NCI-H524 (cell line): ENCODE results near the gene MYO15B.

Experiments
- DNase-seq, 2 experiments: peaks; one replicate each; lab custom pipeline; 2025; lab: John Stamatoyannopoulos, UW

The MYO15B gene

DNA sequence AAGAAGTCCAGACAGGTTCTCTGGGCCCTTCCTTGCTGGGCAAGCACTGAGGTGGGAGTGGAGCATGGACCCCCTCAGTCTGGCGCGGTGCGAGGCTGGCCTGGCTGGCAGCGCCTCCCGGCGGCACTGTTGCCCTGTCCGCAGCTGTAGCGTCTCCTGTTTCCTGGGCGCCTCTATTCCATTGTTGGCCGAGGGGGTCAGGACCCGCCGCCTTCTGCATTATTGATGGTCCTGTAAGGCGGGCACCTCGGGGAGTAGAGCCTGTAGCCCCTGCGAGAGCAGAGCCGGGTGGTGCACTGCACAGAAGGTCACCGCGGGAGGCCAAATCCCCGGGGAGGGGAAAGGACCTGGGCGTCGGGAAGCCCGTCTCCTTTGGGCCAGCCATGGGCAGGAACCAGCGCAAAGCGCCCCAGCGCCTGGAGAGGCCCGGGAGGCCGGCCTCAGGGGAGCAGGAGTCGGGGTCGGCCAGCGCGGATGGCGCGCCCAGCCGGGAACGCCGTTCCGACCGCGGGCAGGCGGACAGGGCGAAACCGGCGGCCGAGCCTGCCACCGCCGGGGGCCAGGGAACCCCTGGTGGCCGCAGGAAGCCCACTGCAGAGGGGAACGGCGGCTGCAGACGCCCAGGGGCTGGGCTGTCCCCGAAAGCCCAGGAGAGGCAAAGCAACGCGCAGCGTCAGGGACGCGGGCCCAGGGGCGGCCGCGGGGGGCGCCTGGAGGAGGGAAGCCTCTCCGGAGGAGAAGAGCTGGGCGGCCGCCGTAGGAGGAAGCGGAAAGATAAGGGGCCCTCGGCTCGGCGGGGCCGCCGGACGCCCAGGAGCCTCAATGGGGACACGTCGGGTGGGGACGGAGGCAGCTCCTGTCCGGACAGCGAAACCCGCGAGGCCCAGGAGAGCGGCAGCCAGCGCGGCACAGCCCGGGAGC lies at the start of gene MYO15B:
TSS of gene MYO15B (plus strand) at position 126 of the 921 bp plus-strand sequence. CDS start at position 384, 258 bp downstream.
- DNase-seq: peak; percentile 68 to 78

DNA sequence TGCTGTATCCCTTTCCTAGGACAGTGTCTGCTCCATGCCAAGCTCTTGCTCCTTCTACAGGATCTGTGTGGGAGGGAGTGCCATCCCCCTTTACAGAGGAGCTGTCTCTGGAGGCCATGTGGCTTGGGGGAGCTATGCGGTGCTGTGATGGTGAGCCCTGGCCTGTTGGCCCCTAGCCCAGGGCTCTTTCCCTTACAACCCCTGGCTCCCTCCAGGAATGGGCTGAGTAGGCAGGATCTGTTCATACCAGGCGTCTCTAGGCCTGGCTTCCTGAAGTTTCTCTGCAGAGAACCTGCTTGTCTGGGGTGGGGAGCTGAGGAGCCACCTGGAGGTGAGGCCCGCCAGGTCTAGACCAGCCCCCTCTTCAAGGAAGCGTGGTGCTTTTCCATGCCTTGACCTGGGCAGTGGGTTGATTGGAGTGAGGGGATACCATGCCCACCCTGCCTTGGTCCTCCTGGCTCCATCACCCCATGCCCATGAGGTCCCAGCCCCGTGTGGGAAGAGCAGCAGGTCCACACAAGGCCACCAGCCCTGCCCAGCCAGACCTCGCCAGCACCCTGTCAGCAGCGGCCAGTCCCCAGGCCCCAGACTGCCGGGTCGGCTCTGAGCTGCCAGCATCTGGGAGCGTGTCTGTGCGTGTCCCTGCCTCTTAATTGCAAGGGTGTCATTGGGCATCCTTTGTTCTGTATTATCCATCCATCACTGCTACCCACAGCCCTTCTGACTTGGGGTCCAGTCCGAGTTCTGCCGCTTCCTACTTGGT lies 47.5 kb upstream of the MYO15B start:
- no peak for DNase-seq

DNA sequence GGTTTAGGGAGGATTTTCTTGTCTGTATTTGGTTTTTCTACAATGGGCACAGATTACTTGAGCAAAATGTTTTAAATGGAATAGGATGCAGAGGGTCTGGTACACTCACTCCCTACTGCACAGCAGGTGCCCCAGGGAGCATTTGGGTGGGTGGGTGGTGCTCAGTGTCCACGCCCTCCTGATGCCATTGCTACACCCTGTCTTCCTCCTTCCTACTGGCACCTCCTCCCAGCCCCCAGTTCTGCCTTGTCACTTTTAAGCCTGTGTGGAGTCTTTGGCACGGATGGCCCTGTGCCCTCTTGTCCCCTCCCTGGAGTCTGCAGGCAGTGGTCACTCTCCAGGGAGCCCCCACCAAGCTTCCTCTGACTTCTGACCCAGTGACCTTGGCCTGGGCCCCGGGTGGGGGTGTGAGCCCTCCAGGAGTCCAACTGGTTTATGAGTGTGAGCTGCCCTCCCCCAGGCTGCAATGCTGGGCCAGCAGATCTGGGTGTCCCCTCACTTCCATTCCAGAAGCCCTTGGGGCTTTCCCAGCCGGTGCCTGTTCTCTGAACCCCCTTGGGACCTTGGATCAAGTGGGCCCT lies 46.6 kb upstream of the MYO15B start:
- no peak for DNase-seq

DNA sequence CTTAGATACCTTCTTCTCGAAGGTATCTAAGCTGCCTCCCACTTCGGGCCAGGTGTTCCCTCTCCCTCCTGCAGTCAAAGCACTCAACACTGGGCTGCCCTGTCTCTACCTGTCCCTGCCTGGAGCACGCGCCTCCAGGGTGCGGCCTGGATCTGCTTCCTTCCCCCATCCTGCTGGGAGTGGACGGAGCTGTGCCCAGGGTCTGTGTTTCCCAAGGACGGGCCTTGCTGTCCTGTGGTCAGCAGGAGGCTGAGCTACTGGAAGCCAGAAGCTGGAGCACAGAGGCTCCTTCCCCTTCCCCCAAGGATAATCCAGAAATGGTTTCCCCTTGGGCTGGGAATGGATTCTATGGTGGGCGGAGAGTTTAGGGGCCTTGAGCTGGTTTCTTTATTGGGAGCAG lies 45.4 kb upstream of the MYO15B start:
- DNase-seq: no peak

DNA sequence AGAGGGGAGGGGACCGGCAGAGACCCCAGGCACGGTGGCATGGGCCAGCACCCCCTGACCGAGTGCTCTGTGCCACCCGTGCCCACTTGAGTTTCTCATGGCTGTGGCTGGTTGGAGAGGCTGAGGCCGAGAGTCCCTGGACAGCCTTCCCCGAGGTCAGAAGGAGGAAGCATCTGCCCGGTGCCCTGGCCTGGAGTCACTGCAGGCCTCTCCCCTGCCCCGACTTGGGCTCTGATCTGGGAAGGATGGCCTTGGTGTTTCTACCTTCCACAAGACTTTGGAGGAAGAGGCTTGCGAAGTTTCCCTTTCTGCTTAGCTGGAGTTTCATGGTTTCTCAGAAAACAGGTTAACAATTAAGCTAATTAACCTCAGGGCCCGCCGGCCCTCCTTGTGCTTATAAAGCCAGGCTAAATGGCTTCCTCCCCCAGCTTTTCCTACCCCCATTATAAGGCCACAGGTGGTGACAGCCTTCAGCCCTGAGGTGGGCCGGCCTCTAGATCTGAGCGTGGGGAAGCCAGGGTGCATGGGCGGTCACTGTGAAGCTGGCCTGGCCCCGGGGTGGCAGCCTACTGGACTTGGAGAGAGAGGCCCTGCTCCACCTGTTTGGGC lies 44.8 kb upstream of the MYO15B start:
- no peak for DNase-seq

DNA sequence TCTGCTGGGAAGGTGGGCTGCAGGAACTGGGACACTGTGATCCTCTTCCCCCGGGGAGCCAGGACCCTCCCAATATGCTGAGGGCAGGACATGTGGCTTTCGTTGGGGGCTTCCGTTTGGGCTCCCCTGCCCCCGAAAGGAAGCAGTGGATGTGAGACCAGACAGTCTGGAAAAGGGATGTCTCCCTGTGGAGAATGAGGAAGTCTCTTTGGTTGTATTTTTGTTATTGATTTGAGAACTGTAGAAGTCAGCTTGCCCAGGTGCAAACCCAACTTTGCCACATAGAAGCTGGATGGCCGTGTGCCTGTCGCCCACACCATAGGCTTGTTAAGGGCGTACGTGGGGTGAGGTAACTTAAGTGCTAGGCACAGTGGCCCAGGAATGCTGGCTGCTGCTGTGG lies 43.4 kb upstream of the MYO15B start:
- no peak for DNase-seq

DNA sequence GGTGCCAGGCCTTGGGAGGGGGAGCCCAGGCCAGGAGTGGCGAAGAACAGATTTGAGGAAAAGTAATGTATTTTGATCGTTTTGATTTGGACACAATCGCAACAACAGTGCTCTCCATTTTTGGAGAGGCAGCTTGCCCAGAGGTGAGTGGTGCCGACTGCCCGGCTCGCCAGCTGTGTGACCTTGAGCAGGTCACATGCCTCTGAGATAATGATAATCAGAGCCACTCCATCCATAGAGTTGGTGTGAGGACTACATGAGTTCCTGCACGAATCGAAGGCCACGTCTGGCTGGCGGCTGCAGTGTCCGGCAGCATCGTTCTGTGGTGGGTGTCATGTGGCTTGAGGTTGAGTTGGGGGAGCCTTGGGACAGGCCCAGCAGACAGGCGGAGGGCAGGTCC lies 41.4 kb upstream of the MYO15B start:
- no peak for DNase-seq

DNA sequence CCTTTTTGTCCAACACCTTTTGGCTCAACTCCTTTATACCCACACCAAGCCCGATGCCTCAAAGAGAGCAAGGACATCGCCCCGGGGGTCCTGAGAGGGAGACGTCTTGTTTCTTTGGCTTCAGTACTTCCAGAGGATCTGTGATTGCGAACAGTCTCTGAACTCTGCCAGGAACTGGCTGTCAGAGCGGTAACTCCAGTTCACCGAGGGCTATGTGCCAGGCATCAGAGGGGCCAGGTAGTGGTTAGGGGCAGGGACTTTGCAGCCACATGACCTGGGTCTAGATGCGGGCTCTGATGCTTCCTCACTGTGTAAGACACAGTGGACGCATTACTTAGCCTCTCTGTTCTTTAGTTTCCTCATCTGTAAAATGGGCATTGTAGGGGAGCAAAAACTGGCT lies 40.5 kb upstream of the MYO15B start:
- DNase-seq: no peak

DNA sequence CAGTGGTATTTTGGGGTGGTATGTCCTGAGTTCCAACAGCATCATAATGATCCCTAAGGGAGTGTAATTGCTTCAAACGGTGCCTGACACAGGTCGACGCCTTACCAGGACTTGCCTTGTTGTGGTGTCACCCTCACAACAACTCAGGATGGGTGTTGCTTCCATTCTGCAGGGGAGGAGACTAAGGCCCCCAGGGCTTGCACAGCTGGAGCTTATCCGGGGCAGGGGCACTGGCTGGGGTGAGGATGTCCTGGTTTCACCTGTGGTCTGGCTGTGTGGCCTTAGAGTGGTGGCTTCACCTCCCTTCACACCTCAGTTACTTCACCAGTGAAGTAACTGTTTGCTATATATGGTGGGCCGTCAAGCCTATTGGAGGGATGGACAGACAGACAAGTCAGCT lies 38.8 kb upstream of the MYO15B start:
- no peak for DNase-seq

DNA sequence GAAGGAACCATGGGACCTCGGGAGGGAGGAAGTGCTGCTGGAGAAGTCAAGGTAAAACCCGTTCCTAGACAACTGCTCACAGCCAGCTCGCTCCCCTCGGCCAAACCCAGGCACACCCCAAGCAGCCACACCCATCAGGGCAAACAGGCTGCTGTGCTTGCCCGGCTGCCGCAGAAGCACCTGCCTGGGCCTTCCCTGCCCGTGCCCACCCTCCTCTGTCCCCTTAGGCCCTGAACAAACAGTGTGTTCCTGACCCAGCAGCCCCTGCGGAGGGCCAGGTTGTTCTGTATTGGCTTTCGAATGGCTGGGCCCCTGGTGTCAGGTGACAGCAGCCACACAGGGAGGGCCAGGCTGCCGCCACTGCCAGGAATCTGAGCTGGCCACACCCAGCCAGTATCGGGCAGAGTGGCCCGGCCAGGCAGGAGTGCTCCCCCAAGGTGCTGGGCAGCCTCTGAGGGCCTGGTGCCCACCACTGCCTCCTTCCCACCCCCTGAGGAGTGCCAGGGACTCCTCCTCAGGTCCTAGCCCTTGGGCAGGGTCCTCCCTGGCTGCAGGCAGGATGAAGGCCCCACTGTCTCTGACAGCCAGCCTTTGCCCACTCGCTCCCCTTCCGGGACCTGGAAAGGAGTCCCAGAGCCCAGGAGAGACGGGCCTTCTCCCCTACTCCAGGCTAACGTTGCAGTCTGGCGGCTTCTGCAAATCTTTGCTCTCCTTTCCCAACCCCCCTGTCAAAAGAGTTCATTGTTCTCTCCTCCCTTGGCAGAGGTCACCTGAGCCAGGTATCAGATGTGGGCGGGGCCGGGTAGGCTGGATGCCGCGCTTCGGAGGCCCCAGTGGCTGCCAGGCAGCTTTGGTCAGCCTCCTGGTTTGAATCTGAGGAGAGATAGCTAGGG lies 38.1 kb upstream of the MYO15B start:
- no peak for DNase-seq

DNA sequence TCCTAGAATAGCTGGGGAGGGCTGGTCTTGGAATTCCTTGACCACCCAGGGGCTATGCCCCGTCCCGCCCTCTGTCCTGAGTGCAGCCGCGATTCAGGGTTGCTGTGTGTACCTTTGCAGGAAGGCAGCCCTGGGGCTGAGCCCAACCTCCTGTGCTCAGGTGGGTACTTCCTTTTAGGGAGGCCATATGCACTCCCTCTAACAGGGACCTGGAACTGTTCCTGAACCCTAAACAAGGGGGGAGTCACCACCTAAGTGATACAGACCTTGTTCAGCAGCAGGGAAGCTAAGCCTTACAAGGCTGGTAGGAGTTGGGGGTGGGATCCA lies 37.5 kb upstream of the MYO15B start:
- no peak for DNase-seq

DNA sequence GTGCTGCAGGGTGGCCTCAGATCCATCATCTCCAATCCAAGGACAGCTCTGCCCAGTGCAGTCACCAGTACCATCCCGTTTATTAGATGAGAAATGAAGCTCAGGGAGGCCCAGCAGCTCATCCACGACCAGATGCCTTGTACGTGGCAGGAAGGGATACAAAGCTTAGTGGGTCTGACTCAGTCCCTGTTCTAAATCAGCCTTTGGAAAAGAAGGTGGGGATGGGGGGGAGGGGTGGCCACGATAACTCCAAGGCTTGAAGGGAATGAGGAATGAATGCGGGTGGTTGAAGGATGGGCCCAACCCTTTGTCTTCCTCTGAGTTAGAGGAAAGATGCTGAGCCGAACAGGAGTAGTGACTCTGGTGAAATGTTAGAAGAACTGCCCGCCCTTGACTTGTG lies 36.3 kb upstream of the MYO15B start:
- no peak for DNase-seq

DNA sequence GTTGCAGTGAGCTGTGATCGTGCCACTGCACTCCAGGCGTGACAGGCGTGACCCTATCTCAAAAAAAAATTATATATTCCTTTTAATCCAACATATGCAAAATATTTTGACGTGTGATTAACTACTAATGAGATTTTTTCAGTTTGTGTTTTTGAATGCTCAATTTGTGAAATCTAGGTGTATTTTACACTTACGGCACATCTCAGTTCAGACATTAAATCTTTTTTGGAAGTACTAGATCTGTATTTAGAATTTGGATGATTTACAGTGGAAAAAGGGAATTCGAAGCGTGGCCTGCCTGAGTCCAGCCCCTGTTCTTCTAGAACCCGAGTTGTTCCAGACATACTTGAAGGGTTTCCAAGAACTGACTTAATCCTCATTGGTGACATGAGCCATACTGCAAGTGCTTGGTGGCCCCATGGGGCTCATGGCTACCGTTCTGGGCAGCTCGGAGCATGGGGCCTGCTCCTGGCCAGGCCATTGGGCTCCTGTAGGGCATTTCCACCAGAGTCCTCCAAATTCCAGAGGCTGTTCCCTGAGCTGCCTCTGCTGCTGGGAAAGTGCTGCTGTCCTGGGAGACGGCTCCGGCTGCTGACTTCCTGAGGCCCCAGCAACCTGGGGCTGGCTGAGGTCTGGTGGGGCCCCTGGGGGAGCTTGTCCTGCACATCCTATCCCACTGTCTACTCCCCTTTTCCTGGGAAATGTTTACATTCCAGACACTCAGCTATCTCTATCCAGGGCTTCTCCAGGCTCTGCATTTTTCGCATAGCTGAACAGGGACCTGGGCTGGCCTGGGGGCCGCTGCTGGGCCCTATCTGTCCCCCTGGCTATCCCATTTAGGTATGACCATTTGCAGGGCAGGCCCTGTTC lies 34.9 kb upstream of the MYO15B start:
- DNase-seq: no peak

DNA sequence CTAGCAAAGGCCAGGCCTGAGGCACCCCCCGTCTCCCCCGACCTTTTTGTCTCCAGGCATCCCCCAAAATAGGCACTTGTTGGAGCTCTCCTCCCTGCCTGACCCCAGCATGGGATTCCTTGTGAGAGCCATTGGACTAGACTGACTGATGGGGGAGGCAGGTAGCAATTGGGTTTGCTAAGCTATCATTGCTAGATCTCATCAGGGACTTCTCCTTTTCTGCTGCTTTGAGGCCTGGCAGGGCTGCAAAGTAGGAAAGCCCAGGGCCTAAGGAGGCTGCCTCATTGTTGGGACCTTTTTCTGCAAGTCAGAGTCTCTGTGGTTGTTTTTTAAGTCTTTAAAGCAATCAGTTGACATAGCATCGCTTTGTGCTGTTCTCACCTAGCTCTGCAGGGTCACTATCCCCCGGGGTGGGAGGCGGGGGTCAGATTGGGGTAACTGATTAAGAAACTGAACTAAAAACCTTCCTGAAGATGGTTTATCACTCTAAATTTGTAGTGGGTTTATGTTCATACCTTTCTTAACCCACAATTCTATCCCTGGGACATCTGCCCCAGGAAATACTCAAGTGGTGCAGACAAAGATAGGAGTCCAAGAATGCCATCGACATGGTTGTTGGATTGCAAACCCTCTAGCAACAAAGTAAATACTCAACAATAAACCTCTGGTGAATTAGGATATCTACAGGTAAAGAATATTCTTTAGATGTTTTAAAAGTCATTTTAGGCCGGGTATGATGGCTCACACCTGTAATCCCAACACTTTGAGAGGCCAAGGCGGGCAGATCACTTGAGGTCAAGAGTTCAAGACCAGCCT lies 34.1 kb upstream of the MYO15B start:
- no peak for DNase-seq

DNA sequence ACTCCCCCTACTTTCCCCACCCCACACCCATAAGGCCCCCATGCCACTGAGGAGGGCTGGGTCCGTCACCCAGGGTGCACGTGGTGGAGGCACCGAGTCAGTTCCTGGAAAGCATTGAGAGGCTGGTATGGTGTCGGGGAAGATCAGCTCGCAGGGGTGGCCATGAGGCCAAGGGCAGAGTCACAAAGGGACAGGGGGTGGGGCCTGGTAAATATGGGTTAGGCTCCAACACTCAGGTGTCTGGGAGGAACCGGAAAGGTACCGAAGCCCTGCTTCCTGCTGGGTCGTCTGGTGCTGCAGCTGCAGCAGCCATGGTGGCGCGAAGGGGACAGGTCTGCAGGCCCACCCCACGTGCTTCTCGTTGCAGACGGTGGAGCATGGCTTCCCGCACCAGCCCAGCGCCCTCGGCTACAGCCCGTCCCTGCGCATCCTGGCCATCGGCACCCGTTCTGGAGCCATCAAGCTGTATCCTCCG lies 31.9 kb upstream of the MYO15B start:
- DNase-seq: no peak

DNA sequence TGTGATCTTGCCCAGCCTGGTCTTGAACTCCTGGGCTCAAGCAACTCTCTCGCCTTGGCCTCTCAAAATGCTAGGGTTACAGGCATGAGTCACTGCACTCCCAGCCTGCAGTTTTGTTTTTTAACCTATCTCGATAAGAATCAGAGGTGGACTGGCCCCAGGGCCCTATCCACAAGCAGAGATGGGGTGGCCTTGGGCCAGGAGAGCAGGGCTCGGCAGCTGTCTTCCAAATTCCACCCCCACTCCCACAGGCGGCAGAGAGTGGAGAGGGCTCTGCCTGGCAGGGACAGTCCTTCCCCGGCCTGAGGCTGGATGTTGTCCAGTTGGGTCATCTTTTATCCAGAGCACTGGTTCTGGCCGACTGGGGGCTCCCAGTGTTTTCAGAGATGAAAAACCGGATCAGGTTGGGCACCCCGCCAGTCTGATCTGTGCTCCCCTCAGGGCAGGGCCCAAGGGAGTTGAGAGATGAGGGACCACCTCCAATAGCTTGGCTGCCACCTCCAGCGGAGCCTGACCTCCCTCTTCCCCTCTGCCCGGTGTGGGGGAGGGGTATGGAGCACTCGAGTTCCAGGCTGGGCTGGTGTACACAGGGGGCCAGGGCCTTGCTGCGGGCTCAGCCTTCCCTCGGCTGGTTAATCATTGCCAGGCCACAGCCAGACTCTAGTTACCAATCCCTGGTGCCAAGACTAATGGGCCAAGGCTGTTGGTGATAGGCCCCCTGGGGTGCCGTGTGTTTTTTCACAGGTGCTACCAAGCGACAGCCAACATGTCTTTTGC lies 30.3 kb upstream of the MYO15B start:
- DNase-seq: no peak

DNA sequence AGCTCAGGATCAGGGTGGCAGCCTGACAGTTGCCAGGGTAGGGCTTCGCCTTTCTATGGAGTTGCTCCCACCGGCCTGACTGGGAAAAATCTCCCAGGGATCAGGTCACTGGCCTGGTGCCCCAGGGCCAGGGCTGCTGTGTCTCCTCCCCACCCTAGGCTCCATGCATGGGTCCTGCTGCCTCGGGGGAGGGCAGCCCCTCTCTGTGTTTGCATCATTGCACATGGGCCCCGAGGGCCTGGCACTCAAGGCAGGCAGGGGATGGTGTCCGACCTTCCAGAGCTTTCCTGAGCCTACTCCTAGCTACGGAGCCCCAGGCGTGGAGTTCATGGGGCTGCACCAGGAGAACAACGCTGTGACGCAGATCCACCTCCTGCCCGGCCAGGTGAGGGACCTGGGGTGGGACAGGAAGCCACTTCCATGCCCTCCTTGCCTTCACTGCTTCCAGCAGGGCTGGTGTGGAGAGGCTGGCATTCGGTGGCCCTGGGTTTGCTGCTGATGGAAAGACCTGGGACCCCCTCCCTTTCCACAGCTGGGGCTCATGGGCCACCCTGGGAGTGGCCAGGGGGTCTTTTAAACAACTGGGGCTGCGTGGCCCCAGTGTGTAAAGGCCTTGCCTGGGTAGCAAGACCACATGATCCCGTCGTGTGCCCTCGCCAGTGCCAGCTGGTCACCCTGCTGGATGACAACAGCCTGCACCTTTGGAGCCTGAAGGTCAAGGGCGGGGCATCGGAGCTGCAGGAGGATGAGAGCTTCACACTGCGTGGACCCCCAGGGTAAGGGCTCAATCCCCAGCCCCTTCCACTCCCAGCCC lies 29.5 kb upstream of the MYO15B start:
- DNase-seq: no peak
